Astrocyte (in vitro differentiated cells and primary cell): Measurements from ENCODE around the gene SMIM36. TPM values are rescaled to one million over a fixed set of nuclear protein-coding genes. Genes with fewer than 3 reads are reported as not detected.
A peak's percentile ranks its signal among the peaks of the same experiment; 100 is the strongest.
"Not testable (repeated sequence)": the region's sequence is repeated elsewhere in the genome, so short reads cannot be mapped to it uniquely, and the experiment has no call there.

Experiments
- DNase-seq: peaks from one replicate; pipeline ENCODE4 v3.0.0-alpha.2; 2010; ENCODE audit warnings: low read depth
- FAIRE-seq: peaks from 2 replicates; lab custom pipeline; 2011; peaks lifted over from hg19 to GRCh38; lab: Jason Lieb, UNC
- H2AFZ ChIP-seq: 2 replicates; pipeline ENCODE4 v1.6.0; 2012; ENCODE audit warnings: low read depth, low read length, inconsistent platforms
- H3K27ac ChIP-seq: 2 replicates; pipeline ENCODE4 v1.5.1; 2011; ENCODE audit warnings: low read depth, low read length, inconsistent platforms
- H3K27me3 ChIP-seq: 2 replicates; pipeline ENCODE4 v1.6.0; 2011; ENCODE audit warnings: low read length, inconsistent platforms; ENCODE audit not compliant: insufficient read depth
- H3K36me3 ChIP-seq: 2 replicates; pipeline ENCODE4 v1.5.1; 2011; ENCODE audit warnings: low read length, inconsistent platforms; ENCODE audit not compliant: insufficient read depth
- H3K4me1 ChIP-seq: 2 replicates; pipeline ENCODE4 v1.5.1; 2011; ENCODE audit warnings: low read length, inconsistent platforms; ENCODE audit not compliant: insufficient read depth
- H3K4me2 ChIP-seq: 2 replicates; pipeline ENCODE4 v1.6.0; 2012; ENCODE audit warnings: low read length, inconsistent platforms
- H3K4me3 ChIP-seq: 2 replicates; pipeline ENCODE4 v1.5.1; 2011; ENCODE audit warnings: low read depth, mild to moderate bottlenecking, low read length, inconsistent platforms; ENCODE audit not compliant: insufficient read depth
- H3K79me2 ChIP-seq: 2 replicates; pipeline ENCODE4 v1.6.0; 2012; ENCODE audit warnings: mild to moderate bottlenecking, low read length, inconsistent platforms; ENCODE audit not compliant: insufficient read depth
- H3K9ac ChIP-seq: 2 replicates; pipeline ENCODE4 v1.6.0; 2012; ENCODE audit warnings: mild to moderate bottlenecking, low read length, inconsistent platforms
- H3K9me3 ChIP-seq: 2 replicates; pipeline ENCODE4 v1.5.1; 2012; ENCODE audit warnings: low read depth, mild to moderate bottlenecking, low read length, inconsistent platforms; ENCODE audit not compliant: insufficient read depth
- H4K20me1 ChIP-seq: 2 replicates; pipeline ENCODE4 v1.6.0; 2012; ENCODE audit warnings: low read length, inconsistent platforms; ENCODE audit not compliant: insufficient read depth
- H3K27ac Mint-ChIP-seq: one replicate; pipeline ENCODE4 v1.8.0; 2021; ENCODE audit warnings: mild to moderate bottlenecking, mixed read lengths; ENCODE audit not compliant: unreplicated experiment
- H3K27me3 Mint-ChIP-seq: one replicate; pipeline ENCODE4 v1.8.0; 2021; ENCODE audit warnings: low read depth, mixed read lengths; ENCODE audit not compliant: unreplicated experiment
- H3K36me3 Mint-ChIP-seq: one replicate; pipeline ENCODE4 v1.8.0; 2021; ENCODE audit warnings: low read depth, mixed read lengths; ENCODE audit not compliant: unreplicated experiment
- H3K4me1 Mint-ChIP-seq: one replicate; pipeline ENCODE4 v1.8.0; 2021; ENCODE audit warnings: low read depth, mixed read lengths; ENCODE audit not compliant: unreplicated experiment
- H3K4me3 Mint-ChIP-seq: one replicate; pipeline ENCODE4 v1.8.0; 2021; ENCODE audit warnings: mild to moderate bottlenecking, moderate library complexity, mixed read lengths; ENCODE audit not compliant: unreplicated experiment
- H3K9me3 Mint-ChIP-seq: one replicate; pipeline ENCODE4 v1.8.0; 2021; ENCODE audit warnings: mild to moderate bottlenecking, mixed read lengths; ENCODE audit not compliant: unreplicated experiment
- EZH2 ChIP-seq: IDR thresholded peaks from 2 replicates; pipeline ENCODE4 v1.6.1; 2012; ENCODE audit warnings: mild to moderate bottlenecking, low read length, inconsistent platforms; ENCODE audit not compliant: insufficient read depth
- total RNA-seq: library from RNA; stranded (reverse); gene quantifications from 2 replicates; pipeline ENCODE4 v1.2.1, GENCODE V29; 2021
- TF ChIP-seq, protein P1 (sequence below): IDR thresholded peaks from 2 replicates; pipeline ENCODE4 v1.5.1; 2011; ENCODE audit warnings: low read depth, mild to moderate bottlenecking, inconsistent platforms, low read length, moderate library complexity; ENCODE audit not compliant: insufficient read depth

Gene SMIM36
- total RNA-seq, 1 donor from 2014 or later: not detected

- Histone ChIP-seq H3K4me1 (no peaks in the 10 kb centered on the region), H3K9ac (no peak overlapping the region), H3K79me2 (no peaks in the 10 kb centered on the region), H3K36me3 (no peaks in the 10 kb centered on the region), H3K9me3 (no peaks in the 10 kb centered on the region), H3K4me3 (no peak overlapping the region), H4K20me1 (no peaks in the 10 kb centered on the region), H3K4me2 (no peak overlapping the region), H2AFZ (no peak overlapping the region), H3K27ac (no peak overlapping the region), H3K27me3 (peaks cover 13% of the 10 kb centered on the region)
- no peak for FAIRE-seq
- no peaks in the 10 kb centered on the region for H3K36me3 Mint-ChIP-seq
- peaks cover 2% of the 10 kb centered on the region for H3K27me3 Mint-ChIP-seq
- DNase-seq: no peak
- no peaks in the 10 kb centered on the region for H3K4me1 Mint-ChIP-seq
- no peak overlapping the region for H3K27ac Mint-ChIP-seq
- no peak for TF ChIP-seq EZH2
- TF ChIP-seq, protein P1, sequence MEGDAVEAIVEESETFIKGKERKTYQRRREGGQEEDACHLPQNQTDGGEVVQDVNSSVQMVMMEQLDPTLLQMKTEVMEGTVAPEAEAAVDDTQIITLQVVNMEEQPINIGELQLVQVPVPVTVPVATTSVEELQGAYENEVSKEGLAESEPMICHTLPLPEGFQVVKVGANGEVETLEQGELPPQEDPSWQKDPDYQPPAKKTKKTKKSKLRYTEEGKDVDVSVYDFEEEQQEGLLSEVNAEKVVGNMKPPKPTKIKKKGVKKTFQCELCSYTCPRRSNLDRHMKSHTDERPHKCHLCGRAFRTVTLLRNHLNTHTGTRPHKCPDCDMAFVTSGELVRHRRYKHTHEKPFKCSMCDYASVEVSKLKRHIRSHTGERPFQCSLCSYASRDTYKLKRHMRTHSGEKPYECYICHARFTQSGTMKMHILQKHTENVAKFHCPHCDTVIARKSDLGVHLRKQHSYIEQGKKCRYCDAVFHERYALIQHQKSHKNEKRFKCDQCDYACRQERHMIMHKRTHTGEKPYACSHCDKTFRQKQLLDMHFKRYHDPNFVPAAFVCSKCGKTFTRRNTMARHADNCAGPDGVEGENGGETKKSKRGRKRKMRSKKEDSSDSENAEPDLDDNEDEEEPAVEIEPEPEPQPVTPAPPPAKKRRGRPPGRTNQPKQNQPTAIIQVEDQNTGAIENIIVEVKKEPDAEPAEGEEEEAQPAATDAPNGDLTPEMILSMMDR: no peak
- H3K9me3 Mint-ChIP-seq: no peaks in the 10 kb centered on the region
- no peak overlapping the region for H3K4me3 Mint-ChIP-seq
These were observed 9.2 kb upstream of the SMIM36 start for GRCh38 chr17:55520402-55520801.

GRCh38 chr17:55518510-55518909 is 7.3 kb upstream of the SMIM36 start:
- Mint-ChIP-seq H3K4me3 (no peak overlapping the region), H3K4me1 (no peaks in the 10 kb centered on the region), H3K9me3 (no peaks in the 10 kb centered on the region), H3K27ac (no peak overlapping the region), H3K27me3 (peaks cover 2% of the 10 kb centered on the region), H3K36me3 (no peaks in the 10 kb centered on the region)
- Histone ChIP-seq H3K9ac (no peak overlapping the region), H4K20me1 (no peaks in the 10 kb centered on the region), H2AFZ (no peak overlapping the region), H3K4me3 (no peak overlapping the region), H3K27me3 (peaks cover 13% of the 10 kb centered on the region), H3K9me3 (no peaks in the 10 kb centered on the region), H3K27ac (no peak overlapping the region), H3K4me2 (no peak overlapping the region), H3K36me3 (no peaks in the 10 kb centered on the region), H3K4me1 (no peaks in the 10 kb centered on the region), H3K79me2 (no peaks in the 10 kb centered on the region)
- DNase-seq: no peak
- no peak for FAIRE-seq
- TF ChIP-seq EZH2: no peak
- TF ChIP-seq, protein P1: no peak

DNA sequence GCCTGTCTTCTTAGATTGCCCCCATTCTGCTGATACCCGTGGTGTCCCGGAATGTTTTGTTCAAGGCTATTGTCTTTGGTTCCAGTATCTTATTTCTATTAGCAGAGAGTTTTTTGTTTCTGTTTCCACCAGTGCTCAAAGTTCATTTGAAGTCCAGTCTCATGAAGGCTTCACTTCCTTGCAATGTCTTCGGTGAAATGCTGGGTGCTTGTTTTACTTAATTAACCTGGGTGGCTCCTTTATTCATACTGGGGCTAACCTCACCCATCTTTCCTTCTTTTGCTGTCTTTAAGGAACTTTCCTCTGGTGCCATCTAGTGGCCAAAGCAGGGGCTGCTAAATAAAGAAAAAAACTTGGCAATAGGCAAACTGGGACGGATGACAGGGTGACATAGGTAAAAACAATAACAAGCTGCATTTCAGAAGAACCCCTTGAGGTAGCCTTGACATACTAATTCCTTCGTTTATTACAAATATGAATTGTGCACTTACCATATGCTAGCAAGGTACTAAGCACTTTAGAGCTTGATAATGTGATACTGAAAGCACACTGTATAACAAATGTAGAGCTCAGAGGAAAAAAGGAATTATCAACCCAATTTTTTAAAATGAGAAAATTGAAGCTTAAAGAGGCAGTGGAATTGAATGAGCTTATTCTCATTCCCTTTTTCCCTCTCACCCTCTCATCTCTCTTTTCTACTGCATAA is 2.8 kb upstream of the SMIM36 start:
- no peaks in the 10 kb centered on the region for H3K4me1 Mint-ChIP-seq
- H3K36me3 Mint-ChIP-seq: no peaks in the 10 kb centered on the region
- Histone ChIP-seq H3K36me3 (no peaks in the 10 kb centered on the region), H3K4me1 (no peaks in the 10 kb centered on the region), H3K4me2 (no peak overlapping the region), H2AFZ (no peak overlapping the region), H3K79me2 (no peaks in the 10 kb centered on the region), H4K20me1 (no peaks in the 10 kb centered on the region), H3K27me3 (peaks cover 8% of the 10 kb centered on the region), H3K4me3 (no peak overlapping the region), H3K9ac (no peak overlapping the region), H3K27ac (no peak overlapping the region), H3K9me3 (no peaks in the 10 kb centered on the region)
- no peak overlapping the region for H3K27ac Mint-ChIP-seq
- H3K4me3 Mint-ChIP-seq: no peak overlapping the region
- no peaks in the 10 kb centered on the region for H3K9me3 Mint-ChIP-seq
- H3K27me3 Mint-ChIP-seq: peaks cover 13% of the 10 kb centered on the region
- FAIRE-seq (no peak), DNase-seq (peak; percentile 26)
- TF ChIP-seq, protein P1: peak; percentile 95
- no peak for TF ChIP-seq EZH2

DNA sequence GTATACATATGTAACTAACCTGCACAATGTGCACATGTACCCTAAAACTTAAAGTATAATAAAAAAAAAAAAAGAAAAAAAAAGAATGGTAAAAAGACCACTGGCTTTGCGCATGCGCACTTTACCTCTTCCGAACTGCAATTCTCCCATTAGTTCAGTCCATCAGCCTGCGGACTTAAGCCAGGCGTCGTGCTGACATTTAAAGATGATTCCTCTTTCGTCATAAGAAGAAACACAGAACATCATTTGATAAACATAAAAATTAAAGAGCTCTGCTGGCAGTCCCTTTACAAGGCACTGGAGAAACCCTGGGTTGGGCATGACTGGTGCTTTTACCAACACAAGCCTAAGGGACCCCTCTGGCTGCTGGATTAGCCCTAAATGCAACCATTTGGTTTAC is 3.6 kb downstream of the SMIM36 start:
- not testable (repeated sequence) for H3K27ac Mint-ChIP-seq, FAIRE-seq
- peaks cover 11% of the 10 kb centered on the region for H3K27me3 Mint-ChIP-seq

More for the DNA sequence above, 3.6 kb downstream of the SMIM36 start:
- H3K4me3 Mint-ChIP-seq, H3K9me3 ChIP-seq, H3K36me3 Mint-ChIP-seq, H3K36me3 ChIP-seq, H2AFZ ChIP-seq, H3K9ac ChIP-seq, H3K4me1 ChIP-seq, H4K20me1 ChIP-seq, H3K27ac ChIP-seq, H3K79me2 ChIP-seq, H3K9me3 Mint-ChIP-seq, H3K27me3 ChIP-seq, DNase-seq, H3K4me3 ChIP-seq, H3K4me1 Mint-ChIP-seq, H3K4me2 ChIP-seq: not testable (repeated sequence)
